ENCODE results near the gene TTC36. TPM values are rescaled to one million over a fixed set of nuclear protein-coding genes. Genes with fewer than 3 reads are reported as not detected.
"Not testable (repeated sequence)": the region's sequence is repeated elsewhere in the genome, so short reads cannot be mapped to it uniquely, and the experiment has no call there.

Gene TTC36
- total and polyA plus RNA-seq, 2 experiments from 2014 or later = 0.58 to 1.1 TPM

DNA sequence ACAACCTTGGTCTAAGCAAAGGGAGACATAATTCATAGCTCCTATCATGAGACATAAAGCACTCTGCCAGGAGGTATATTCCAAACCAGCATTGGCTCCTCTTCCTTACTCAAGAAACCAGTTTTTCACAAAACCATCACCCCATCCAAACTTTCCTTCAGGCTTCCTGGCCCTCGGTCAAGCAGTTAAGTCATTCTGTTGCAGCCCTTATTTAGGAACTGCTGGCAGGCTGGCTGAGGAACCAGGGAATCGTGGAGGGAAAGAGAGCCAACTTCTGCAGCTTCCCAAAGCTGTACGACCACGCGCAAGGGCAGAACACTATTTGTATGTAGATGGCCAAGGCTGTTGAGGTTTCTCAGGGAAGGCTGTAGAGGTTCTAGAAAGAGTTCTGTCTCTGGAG lies 37.8 kb downstream of the TTC36 start:
- peak overlapping the region; percentile 96 for H3K9ac ChIP-seq

DNA sequence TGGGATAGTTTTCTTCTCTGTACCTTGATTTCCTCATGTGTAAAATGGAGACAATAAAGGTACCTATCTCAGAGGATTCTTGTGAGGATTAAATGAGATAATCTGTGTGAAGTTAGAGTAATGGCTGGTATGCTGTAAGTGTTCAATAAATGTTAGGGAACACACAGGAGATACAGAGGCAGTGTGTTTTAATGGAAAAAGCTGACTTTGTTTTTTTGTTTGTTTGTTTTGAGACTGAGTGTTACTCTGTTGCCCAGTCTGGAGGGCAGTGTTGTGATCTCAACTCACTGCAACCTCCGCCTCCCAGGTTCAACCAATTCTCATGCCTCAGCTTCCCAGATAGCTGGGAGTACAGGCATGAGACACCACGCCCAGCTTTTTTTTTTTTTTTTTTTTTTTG lies 42.4 kb downstream of the TTC36 start:
- H3K79me2 ChIP-seq (ENCODE audit: insufficient read depth) = peaks cover 43% of the 10 kb centered on the region
- no peak overlapping the region for H2AFZ ChIP-seq
- in situ Hi-C loops (cut with MboI) = no loop called here
- peaks cover 28% of the 10 kb centered on the region for H3F3A ChIP-seq (ENCODE audit: insufficient read depth)
- no peaks in the 10 kb centered on the region for H3K9me2 ChIP-seq (ENCODE audit: insufficient read depth)
- H3K36me3 ChIP-seq (ENCODE audit: low read depth) = no peaks in the 10 kb centered on the region
- DNase-seq = no peak
- no peaks in the 10 kb centered on the region for H3K27me3 ChIP-seq (replicated peaks; ENCODE audit: insufficient read depth)
- H3K4me2 ChIP-seq (ENCODE audit: unreplicated experiment) = no peak overlapping the region
- H3K9me3 ChIP-seq (ENCODE audit: low read depth) = no peaks in the 10 kb centered on the region
- no peak overlapping the region for H3K4me3 ChIP-seq
- no peak overlapping the region for H3K27ac ChIP-seq
- H4K20me1 ChIP-seq (ENCODE audit: insufficient read depth) = peaks cover 9% of the 10 kb centered on the region; the same call in 1 of the 2 replicates
- peaks cover 16% of the 10 kb centered on the region; the same call in 1 of the 2 replicates for H3K4me1 ChIP-seq (ENCODE audit: insufficient read depth)
- TF ChIP-seq EZH2phosphoT487 (IDR thresholded peaks at IDR 0.05; ENCODE audit: insufficient read depth, low read depth) (no peak), EZH2 (IDR thresholded peaks at IDR 0.05; ENCODE audit: insufficient read depth, poor library complexity, severe bottlenecking) (no peak)
- no peak overlapping the region for H3K9ac ChIP-seq
- 70 to 100% methylated on average over 1 to 2 of the region's 2 CpGs for WGBS, 2 experiments (ENCODE audit: low coverage in 1 of 2, low lambda C conversion rate in 2 of 2, missing lambda C conversion rate in 2 of 2)

More for the DNA sequence above, 37.8 kb downstream of the TTC36 start:
- peaks cover 14% of the 10 kb centered on the region for H3K79me2 ChIP-seq (ENCODE audit: insufficient read depth)
- H3K9me2 ChIP-seq (ENCODE audit: insufficient read depth) = no peaks in the 10 kb centered on the region
- no peaks in the 10 kb centered on the region for H3K9me3 ChIP-seq (ENCODE audit: low read depth)
- H3F3A ChIP-seq (ENCODE audit: insufficient read depth) = peaks cover 3% of the 10 kb centered on the region; the same call in 1 of the 2 replicates
- in situ Hi-C loops (cut with MboI) = no loop called here
- H3K4me1 ChIP-seq (ENCODE audit: insufficient read depth) = peaks cover 6% of the 10 kb centered on the region; the same call in 1 of the 2 replicates
- peak overlapping the region; percentile 78 for H2AFZ ChIP-seq
- H3K36me3 ChIP-seq (ENCODE audit: low read depth) = no peaks in the 10 kb centered on the region
- TF ChIP-seq EZH2 (IDR thresholded peaks at IDR 0.05; ENCODE audit: insufficient read depth, poor library complexity, severe bottlenecking) (no peak), EZH2phosphoT487 (IDR thresholded peaks at IDR 0.05; ENCODE audit: insufficient read depth, low read depth) (no peak)
- H4K20me1 ChIP-seq (ENCODE audit: insufficient read depth) = no peaks in the 10 kb centered on the region
- H3K27ac ChIP-seq = peak overlapping the region; percentile 30
- H3K4me2 ChIP-seq (ENCODE audit: unreplicated experiment) = peak overlapping the region; percentile 89
- WGBS, 2 experiments (ENCODE audit: low coverage in 1 of 2, low lambda C conversion rate in 2 of 2, missing lambda C conversion rate in 2 of 2) = 6 to 9% methylated on average over 5 of the region's 5 CpGs
- H3K4me3 ChIP-seq = peak overlapping the region; percentile 67
- DNase-seq = peak; percentile 78
- H3K27me3 ChIP-seq (replicated peaks; ENCODE audit: insufficient read depth) = no peaks in the 10 kb centered on the region

DNA sequence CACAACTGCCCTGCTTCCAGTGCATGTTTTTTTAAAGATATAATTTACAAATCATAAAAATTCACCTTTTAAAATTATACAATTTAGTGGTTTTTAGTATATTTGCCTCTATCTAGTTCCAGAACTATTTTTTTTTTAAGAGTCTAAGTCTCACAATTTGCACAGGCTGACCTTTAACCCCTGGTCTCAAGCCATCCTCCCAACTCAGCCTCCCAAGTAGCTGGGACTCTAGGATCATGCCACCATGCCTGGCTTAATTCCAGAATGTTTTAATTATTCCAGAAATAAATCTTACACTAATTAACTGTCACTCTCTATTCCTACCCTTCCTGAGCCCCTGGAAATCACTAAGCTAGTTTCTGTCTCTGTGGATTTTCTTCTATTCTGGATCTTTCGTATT lies 43.5 kb downstream of the TTC36 start:
- peaks cover 51% of the 10 kb centered on the region for H3K79me2 ChIP-seq (ENCODE audit: insufficient read depth)
- peak overlapping the region; percentile 100; the same call in 1 of the 2 replicates for H3K27ac ChIP-seq
- no peak for DNase-seq
- H3K9me3 ChIP-seq (ENCODE audit: low read depth) = no peaks in the 10 kb centered on the region
- peaks cover 20% of the 10 kb centered on the region; the same call in 1 of the 2 replicates for H4K20me1 ChIP-seq (ENCODE audit: insufficient read depth)
- H3F3A ChIP-seq (ENCODE audit: insufficient read depth) = peaks cover 27% of the 10 kb centered on the region
- no peak overlapping the region for H3K4me2 ChIP-seq (ENCODE audit: unreplicated experiment)
- no peak overlapping the region for H2AFZ ChIP-seq
- no peak overlapping the region for H3K4me3 ChIP-seq
- H3K27me3 ChIP-seq (replicated peaks; ENCODE audit: insufficient read depth) = no peaks in the 10 kb centered on the region
- H3K4me1 ChIP-seq (ENCODE audit: insufficient read depth) = peaks cover 24% of the 10 kb centered on the region
- H3K9ac ChIP-seq = no peak overlapping the region
- no peaks in the 10 kb centered on the region for H3K9me2 ChIP-seq (ENCODE audit: insufficient read depth)
- WGBS, 2 experiments (ENCODE audit: low coverage in 1 of 2, low lambda C conversion rate in 2 of 2, missing lambda C conversion rate in 2 of 2) = 100% methylated on average over 1 of the region's 1 CpG
- no peak for TF ChIP-seq EZH2 (IDR thresholded peaks at IDR 0.05; ENCODE audit: insufficient read depth, poor library complexity, severe bottlenecking)
- TF ChIP-seq EZH2phosphoT487 (IDR thresholded peaks at IDR 0.05; ENCODE audit: insufficient read depth, low read depth) = no peak
- in situ Hi-C loops (cut with MboI) = no loop called here
- no peaks in the 10 kb centered on the region for H3K36me3 ChIP-seq (ENCODE audit: low read depth)

DNA sequence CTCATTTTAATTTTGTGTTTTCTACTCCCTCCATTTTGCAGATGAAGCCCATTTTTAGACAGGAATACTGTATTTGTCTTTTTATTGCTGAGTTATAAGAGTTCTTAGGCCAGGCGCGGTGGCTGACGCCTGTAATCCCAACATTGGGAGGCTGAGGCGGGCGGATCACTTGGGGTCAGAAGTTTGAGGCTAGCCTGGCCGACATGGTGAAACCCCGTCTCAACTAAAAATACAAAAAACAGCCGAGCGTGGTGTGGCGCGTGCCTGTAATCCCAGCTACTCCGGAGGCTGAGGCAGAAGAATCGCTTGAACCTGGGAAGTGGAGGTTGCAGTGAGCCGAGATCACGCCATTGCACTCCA lies 44.4 kb downstream of the TTC36 start:
- Histone ChIP-seq H3K4me2 (ENCODE audit: unreplicated experiment) (peak overlapping the region; percentile 72), H2AFZ (peak overlapping the region; percentile 88), H3F3A (ENCODE audit: insufficient read depth) (peaks cover 30% of the 10 kb centered on the region), H4K20me1 (ENCODE audit: insufficient read depth) (peaks cover 25% of the 10 kb centered on the region; the same call in 1 of the 2 replicates), H3K4me3 (peak overlapping the region; percentile 95), H3K27ac (peak overlapping the region; percentile 100), H3K79me2 (ENCODE audit: insufficient read depth) (peaks cover 60% of the 10 kb centered on the region), H3K4me1 (ENCODE audit: insufficient read depth) (peaks cover 30% of the 10 kb centered on the region), H3K9ac (peak overlapping the region; percentile 100)
- H3K9me2 ChIP-seq (ENCODE audit: insufficient read depth); in situ Hi-C loops (cut with MboI); H3K36me3 ChIP-seq (ENCODE audit: low read depth); H3K9me3 ChIP-seq (ENCODE audit: low read depth); H3K27me3 ChIP-seq (replicated peaks; ENCODE audit: insufficient read depth): not testable (repeated sequence)
- WGBS, 2 experiments (ENCODE audit: low coverage in 1 of 2, low lambda C conversion rate in 2 of 2, missing lambda C conversion rate in 2 of 2) = 11 to 15% methylated on average over 15 of the region's 15 CpGs
- peak; percentile 44 for DNase-seq
